ENCODE results near the gene MITF.

- TF ChIP-seq CTCF (IDR thresholded peaks at IDR 0.05; ENCODE audit: low read length) = no peak
- TF ChIP-seq EZH2 (IDR thresholded peaks at IDR 0.05; ENCODE audit: borderline replicate concordance, low read length) = no peak
Measured at GRCh38 chr3:69890084-69890483, 150.8 kb downstream of the MITF start.

Data from OCI-LY1 (cell line).